ENCODE results near the gene AUTS2. TPM values are rescaled to one million over a fixed set of nuclear protein-coding genes. Genes with fewer than 3 reads are reported as not detected.
A peak's percentile ranks its signal among the peaks of the same experiment; 100 is the strongest.

The AUTS2 gene
- total and polyA plus RNA-seq, 10 of the 15 experiments (the other 5 are each of a cell fraction or from before 2014, with no cell fraction given), result 6.4 to 55.6 (median 21.6) TPM

GRCh38 chr7:69907720-69908119 is 309.4 kb downstream of the AUTS2 start (continued):
- no peak for TF ChIP-seq ATF2 (IDR thresholded peaks at IDR 0.05; ENCODE audit: low read length)
- no peak for TF ChIP-seq FOXK2 (IDR thresholded peaks at IDR 0.05)
- TF ChIP-seq BMI1 (IDR thresholded peaks at IDR 0.05; ENCODE audit: borderline replicate concordance), result no peak
- TF ChIP-seq NR2C1 (IDR thresholded peaks at IDR 0.05), result no peak
- no peak for TF ChIP-seq ZBTB33 (IDR thresholded peaks at IDR 0.05)

GRCh38 chr7:69908454-69908853 is 310.2 kb downstream of the AUTS2 start:
- ATAC-seq, result no peak
- no TSS peak for BruUV-seq (replicated peaks)
- SMC1A ChIA-PET (ENCODE audit: uncharacterized antibody, unreplicated experiment), result interaction anchor here (0.6 to 5.0 kb wide), 8 partner anchors 11 to 197 kb away, joined by 3 to 72 read pairs (median 6); no protein-coding TSS in a partner anchor

More at GRCh38 chr7:69908454-69908853, 310.2 kb downstream of the AUTS2 start:
- POLR2A ChIA-PET, result interaction anchor here (1.3 kb wide), 1 partner anchor 10 kb away, joined by 3 read pairs; no protein-coding TSS in a partner anchor
- no peak for DNase-seq (ENCODE audit: low read depth, low spot score)
- no peak for FAIRE-seq
- Histone ChIP-seq H3K9me3 (replicated peaks; ENCODE audit: control insufficient read depth, insufficient read depth, low read length) (peaks cover 11% of the 10 kb centered on the region; the same call in 2 of the 3 replicates), H3K36me3 (ENCODE audit: control insufficient read depth in 2 of 2, insufficient read depth in 2 of 2, low read length in 1 of 2) (peaks cover 0 to 11% of the 10 kb centered on the region in 2 experiments; a peak in 2 of 4 replicates), H3K4me3 (no peak overlapping the region), H3K4me2 (ENCODE audit: control insufficient read depth, insufficient read depth) (no peak overlapping the region), H4K20me1 (ENCODE audit: control insufficient read depth, insufficient read depth) (no peaks in the 10 kb centered on the region), H3K79me2 (ENCODE audit: control insufficient read depth, insufficient read depth, low read length) (peaks cover 2% of the 10 kb centered on the region), H2AFZ (ENCODE audit: control insufficient read depth, low read depth, low read length) (no peak overlapping the region), H3K27me3 (replicated peaks in 1 of 2; ENCODE audit: control insufficient read depth in 2 of 2, insufficient read depth in 2 of 2, low read length in 1 of 2) (no peaks in the 10 kb centered on the region), H3K27ac (ENCODE audit: control insufficient read depth, insufficient read depth) (no peak overlapping the region), H3K4me1 (ENCODE audit: control insufficient read depth, insufficient read depth, low read length) (peaks cover 22% of the 10 kb centered on the region), H3K9ac (ENCODE audit: control insufficient read depth, insufficient read depth, low read length) (no peak overlapping the region)
- in situ Hi-C loops (cut with MboI) (no loop called here), intact Hi-C loops (cut with micrococcal nuclease; ENCODE audit: unreplicated experiment) (loop anchor here (5.0 kb wide), 1 partner anchor 106 kb away; no protein-coding TSS in a partner anchor)
- TF ChIP-seq SREBF2 (IDR thresholded peaks at IDR 0.05; ENCODE audit: low read length) (no peak), IRF3 (IDR thresholded peaks at IDR 0.05) (no peak), CREM (IDR thresholded peaks at IDR 0.05; ENCODE audit: low read depth) (0 out of 2 replicates have a peak, but pooled peaks have one; percentile 6)
- CTCF ChIA-PET, result interaction anchor here (0.6 to 1.5 kb wide), 4 partner anchors 24 to 164 kb away, joined by 3 to 5 read pairs (median 3); no protein-coding TSS in a partner anchor
- WGBS (ENCODE audit: insufficient coverage, insufficient replicate concordance, low lambda C conversion rate, missing lambda C conversion rate), result 0% methylated on average over 1 of the region's 1 CpG
- RAD21 ChIA-PET (ENCODE audit: unreplicated experiment), result interaction anchor here (0.5 to 4.8 kb wide), 8 partner anchors 12 to 210 kb away, joined by 3 to 39 read pairs (median 4); no protein-coding TSS in a partner anchor

All from GM12878 (cell line).